Measurements from ENCODE around the gene RENBP. TPM values are rescaled to one million over a fixed set of nuclear protein-coding genes. Genes with fewer than 3 reads are reported as not detected.

The RENBP gene
- total RNA-seq, 2 experiments from 2014 or later: 12.1 to 12.8 TPM

DNA sequence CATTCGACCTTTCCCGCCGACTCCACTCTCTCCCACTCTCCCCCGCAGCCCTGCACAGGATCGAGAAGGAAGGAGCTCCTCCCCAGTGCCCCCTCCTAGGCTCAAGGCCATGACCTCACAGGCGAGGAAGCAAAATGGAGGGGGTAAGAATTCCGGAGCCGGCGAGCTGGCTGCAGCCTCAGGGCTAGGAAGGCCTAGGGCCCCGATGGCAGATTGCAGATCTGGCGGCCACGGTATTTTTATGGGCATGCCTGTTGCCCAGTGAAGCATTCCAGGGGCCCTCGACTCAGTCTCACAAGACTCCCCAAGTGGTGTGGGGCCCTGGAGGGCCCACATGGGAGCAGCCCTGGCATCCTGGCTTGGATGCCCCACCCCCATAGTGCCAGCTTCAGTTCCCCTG lies 57.5 kb downstream of the RENBP start:
- no peak overlapping the region for H3K27ac Mint-ChIP-seq
- POLR2A ChIA-PET: no interaction called here
- DNase-seq: no peak
- peaks cover 31% of the 10 kb centered on the region for H3K27me3 Mint-ChIP-seq
- no peaks in the 10 kb centered on the region for H3K36me3 Mint-ChIP-seq (ENCODE audit: low read depth)
- no peak overlapping the region for H3K4me3 Mint-ChIP-seq
- CTCF ChIA-PET: no interaction called here
- H3K4me1 Mint-ChIP-seq: peaks cover 7% of the 10 kb centered on the region
- H3K9me3 Mint-ChIP-seq: no peaks in the 10 kb centered on the region

DNA sequence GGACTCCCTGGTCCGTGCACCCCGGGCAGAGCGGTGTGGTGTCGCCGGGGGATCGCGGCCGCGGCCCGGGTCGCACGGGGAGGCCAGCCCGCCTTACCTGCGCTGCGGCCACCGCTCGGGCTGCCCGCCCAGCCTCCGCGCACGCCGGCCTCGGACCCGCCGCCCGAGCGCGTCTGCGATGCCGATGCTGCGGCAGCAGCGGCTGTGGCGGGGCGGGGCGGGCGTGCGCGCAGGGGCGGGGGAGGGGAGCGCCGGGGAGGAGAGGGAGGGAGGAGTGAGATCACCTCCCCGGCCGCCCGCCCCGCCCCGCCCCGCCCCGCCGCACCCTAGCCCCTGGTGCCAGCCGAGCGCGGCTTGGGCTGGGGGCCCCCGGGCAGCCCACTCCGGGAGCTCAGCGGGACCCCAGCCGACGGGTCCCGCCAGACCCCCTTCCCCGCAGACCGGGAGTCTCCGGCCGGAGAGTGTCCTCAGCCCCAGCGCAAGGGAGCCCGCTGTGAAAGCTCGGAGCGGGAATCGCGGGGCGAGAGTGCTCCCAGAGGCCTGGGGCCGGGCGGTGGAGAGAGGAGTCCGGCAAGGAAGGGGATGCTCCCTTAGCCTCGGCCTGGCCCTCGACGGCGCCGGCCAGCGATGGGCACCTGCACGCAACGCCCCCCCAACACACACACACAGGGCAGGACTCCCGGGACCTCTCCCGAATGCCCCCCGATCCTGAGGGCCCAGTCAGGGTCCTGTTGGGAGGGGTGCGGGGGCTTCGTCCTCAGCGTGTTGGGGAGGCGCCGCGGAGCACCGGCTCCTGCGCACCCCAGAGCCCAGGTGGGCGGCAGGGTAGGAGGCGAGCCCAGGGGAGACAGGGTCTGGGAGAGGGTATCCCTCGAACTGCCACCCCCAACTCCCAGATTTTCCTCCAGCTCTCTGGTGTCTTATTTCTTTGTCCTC lies 58.2 kb downstream of the RENBP start, which contains the start of gene L1CAM:
Gene L1CAM (minus strand): TSS at position 206 of the 936 bp plus-strand sequence. CDS start 10,337 bp downstream, outside the sequence.
- no peak within 1 kb of the TSS for H3K27ac Mint-ChIP-seq
- peak within 1 kb of the TSS; percentile 21 for H3K4me3 Mint-ChIP-seq
- ChIA-PET CTCF (interaction anchor here (1.0 kb wide), 1 partner anchor 61 kb away, joined by 3 read pairs; no protein-coding TSS in a partner anchor), POLR2A (interaction anchor here (1.5 kb wide), 1 partner anchor 41 kb away, joined by 5 read pairs; no protein-coding TSS in a partner anchor)
- H3K9me3 Mint-ChIP-seq: no peaks in the 10 kb centered on the region
- H3K4me1 Mint-ChIP-seq: peaks cover 7% of the 10 kb centered on the region
- peak; percentile 34 for DNase-seq
- peaks cover 31% of the 10 kb centered on the region for H3K27me3 Mint-ChIP-seq
- H3K36me3 Mint-ChIP-seq (ENCODE audit: low read depth): no peaks in the 10 kb centered on the region

Other genes starting within 250 kb of the RENBP start
- 100 to 1,000 TPM; 162 TPM for gene BCAP31, start 220.3 kb downstream of the RENBP start, total RNA-seq
- 10 to 100 TPM; 16.5 to 17.6 TPM for gene ABCD1, start 219.8 kb downstream of the RENBP start, total RNA-seq
- under 1 TPM; 0.18 to 0.58 TPM for gene PLXNB3, start 180.4 kb downstream of the RENBP start, total RNA-seq
- not detected for gene SRPK3, start 163.6 kb downstream of the RENBP start, total RNA-seq
- 10 to 100 TPM; 62.4 to 64.8 TPM for gene IDH3G, start 150.3 kb downstream of the RENBP start, total RNA-seq
- gene SSR4, start 150.0 kb downstream of the RENBP start, total RNA-seq: 100 to 1,000 TPM; 247 to 250 TPM
- 1 to 10 TPM in 1 of 2 experiments, under 1 TPM in 1; 0.88 to 1.1 TPM for gene PDZD4, start 114.1 kb downstream of the RENBP start, total RNA-seq
- 1 to 10 TPM; 4.2 to 5.2 TPM for gene L1CAM, start 58.5 kb downstream of the RENBP start, total RNA-seq
- not detected for gene AVPR2, start 40.0 kb downstream of the RENBP start, total RNA-seq
- 100 to 1,000 TPM; 262 to 267 TPM for gene ARHGAP4, start 18.4 kb downstream of the RENBP start, total RNA-seq
- 10 to 100 TPM; 63.1 to 63.7 TPM for gene NAA10, start 9.6 kb downstream of the RENBP start, total RNA-seq
- gene HCFC1, start 27.2 kb upstream of the RENBP start, total RNA-seq: 10 to 100 TPM; 88.3 to 93.1 TPM
- gene TMEM187, start 28.1 kb upstream of the RENBP start, total RNA-seq: 10 to 100 TPM in 1 of 2 experiments, 1 to 10 TPM in 1; 9.9 to 12.6 TPM
- 100 to 1,000 TPM; 118 to 122 TPM for gene IRAK1, start 75.3 kb upstream of the RENBP start, total RNA-seq
- 10 to 100 TPM; 80.7 to 83.0 TPM for gene MECP2, start 153.1 kb upstream of the RENBP start, total RNA-seq
- gene OPN1LW, start 199.6 kb upstream of the RENBP start, total RNA-seq: not detected
- gene OPN1MW, start 238.0 kb upstream of the RENBP start, total RNA-seq: not detected

Data from activated CD4-positive, alpha-beta memory T cell treated with anti-CD3 and anti-CD28 coated beads, Interleukin-2, amount 10 ng/mL, durations not matched to agents 7 days and 5 days (primary cell).